ENCODE data around the gene GPC3.
"Not testable (repeated sequence)": the region's sequence is repeated elsewhere in the genome, so short reads cannot be mapped to it uniquely, and the experiment has no call there.

The GPC3 gene

GRCh38 chrX:133905305-133905704 is 80.1 kb downstream of the GPC3 start:
- in situ Hi-C loops (cut with HindIII; ENCODE audit: low sequenced_read_pairs) = no loop called here

DNA sequence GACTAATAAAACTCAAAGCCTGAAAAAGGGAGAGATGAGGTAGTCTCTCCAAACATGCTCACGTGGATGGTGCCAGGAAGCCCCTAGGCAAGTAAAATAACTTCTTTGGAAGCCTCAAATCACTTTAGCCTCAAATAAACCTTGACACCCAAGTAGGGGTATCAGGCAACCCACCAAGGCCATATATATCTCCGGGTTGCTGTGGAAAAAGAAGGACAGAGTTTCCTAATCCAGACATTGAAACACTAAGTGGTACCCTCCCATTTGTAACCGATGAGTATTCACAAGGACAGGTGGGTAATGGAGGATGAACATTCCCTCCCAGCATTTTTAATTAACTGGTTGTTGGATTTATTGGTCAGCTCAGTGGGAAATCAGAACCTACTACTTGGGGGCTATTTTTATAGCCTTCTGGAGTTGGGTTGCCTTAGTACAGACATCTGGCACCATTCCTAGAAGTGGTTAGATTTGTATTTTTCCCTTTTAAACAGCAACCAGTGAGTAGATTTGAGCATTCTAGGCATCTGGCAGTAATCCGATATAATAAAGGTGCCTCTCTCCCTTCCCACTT is 87.7 kb downstream of the GPC3 start:
- in situ Hi-C loops (cut with HindIII; ENCODE audit: low sequenced_read_pairs) = no loop called here

DNA sequence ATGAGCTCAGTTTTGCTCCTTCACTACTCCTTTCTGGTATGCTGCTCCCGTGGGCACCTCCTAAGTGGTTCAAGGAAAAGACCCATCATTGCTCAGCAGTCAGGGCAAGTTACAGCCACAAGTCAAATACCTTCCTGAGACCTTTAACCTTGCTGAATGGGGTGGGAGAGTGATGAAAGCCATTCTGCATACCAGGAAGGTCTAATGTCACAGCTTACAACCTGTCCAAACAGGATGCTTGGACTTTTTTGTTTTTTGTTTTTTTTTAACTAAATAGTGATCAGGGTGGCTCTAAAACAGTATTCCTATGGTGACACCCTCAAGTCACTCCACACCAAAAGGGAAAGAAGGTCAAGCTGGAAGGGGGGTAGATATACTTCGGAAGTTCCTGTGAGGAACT is 93.1 kb downstream of the GPC3 start:
- in situ Hi-C loops (cut with HindIII; ENCODE audit: low sequenced_read_pairs) = no loop called here

DNA sequence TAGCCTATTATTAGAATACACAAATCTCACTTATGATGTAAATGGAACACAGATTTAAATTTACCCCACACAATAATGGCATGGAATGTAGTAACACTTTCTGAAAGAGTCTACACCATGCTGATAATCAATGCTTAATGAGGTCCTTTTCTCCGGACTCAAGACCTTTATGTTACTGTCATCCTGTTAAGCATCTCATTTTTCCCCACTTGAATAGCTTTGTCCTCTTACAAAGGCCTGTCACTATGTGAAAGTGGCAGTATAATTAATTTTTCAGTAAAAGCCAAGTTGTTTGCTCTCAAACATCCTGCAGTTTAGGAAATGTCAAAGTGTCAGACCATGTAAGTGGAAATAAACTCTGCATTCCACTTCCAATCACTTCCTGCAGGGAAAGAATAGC is 96.4 kb downstream of the GPC3 start:
- in situ Hi-C loops (cut with HindIII; ENCODE audit: low sequenced_read_pairs) = no loop called here

DNA sequence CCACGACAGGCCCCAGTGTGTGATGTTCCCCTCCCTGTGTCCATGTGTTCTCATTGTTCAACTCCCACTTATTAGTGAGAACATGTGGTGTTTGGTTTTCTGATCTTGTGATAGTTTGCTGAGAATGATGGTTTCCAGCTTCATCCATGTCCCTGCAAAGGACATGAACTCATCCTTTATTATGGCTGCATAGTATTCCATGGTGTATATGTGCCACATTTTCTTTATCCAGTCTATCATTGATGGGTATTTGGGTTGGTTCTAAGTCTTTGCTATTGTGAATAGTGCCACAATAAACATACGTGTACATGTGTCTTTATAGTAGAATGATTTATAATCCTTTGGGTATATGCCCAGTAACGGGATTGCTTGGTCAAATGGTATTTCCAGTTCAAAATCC is 97.3 kb downstream of the GPC3 start:
- in situ Hi-C loops (cut with HindIII; ENCODE audit: low sequenced_read_pairs) = not testable (repeated sequence)

GRCh38 chrX:133884430-133885394 is 100.7 kb downstream of the GPC3 start:
- in situ Hi-C loops (cut with HindIII; ENCODE audit: low sequenced_read_pairs) = no loop called here

- in situ Hi-C loops (cut with HindIII; ENCODE audit: low sequenced_read_pairs) = no loop called here
Observed at GRCh38 chrX:133881893-133882292, 103.5 kb downstream of the GPC3 start.

GRCh38 chrX:133881007-133881406 is 104.4 kb downstream of the GPC3 start:
- in situ Hi-C loops (cut with HindIII; ENCODE audit: low sequenced_read_pairs) = no loop called here

GRCh38 chrX:133880032-133880443 is 105.4 kb downstream of the GPC3 start:
- in situ Hi-C loops (cut with HindIII; ENCODE audit: low sequenced_read_pairs) = no loop called here

GRCh38 chrX:133878710-133879109 is 106.7 kb downstream of the GPC3 start:
- in situ Hi-C loops (cut with HindIII; ENCODE audit: low sequenced_read_pairs) = no loop called here

- in situ Hi-C loops (cut with HindIII; ENCODE audit: low sequenced_read_pairs) = no loop called here
Observed at GRCh38 chrX:133876646-133877045, 108.7 kb downstream of the GPC3 start.

DNA sequence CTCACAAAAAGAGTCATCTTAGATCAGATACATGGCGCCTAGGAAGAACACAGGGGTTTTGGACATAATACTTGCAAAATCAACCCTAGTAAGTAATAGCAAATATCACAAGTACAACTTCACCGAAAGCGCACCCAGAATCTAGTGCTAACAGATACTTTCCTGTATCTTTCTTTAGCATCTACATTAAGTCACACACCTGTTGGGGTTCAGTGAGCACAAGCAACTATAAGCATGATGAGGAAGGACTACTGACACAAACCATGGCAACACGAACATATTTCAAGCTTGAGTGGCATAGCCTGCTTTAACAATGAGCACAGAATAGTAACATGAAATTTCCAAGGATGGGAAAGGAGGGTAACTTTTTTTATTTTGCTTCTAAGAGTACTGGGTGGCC is 116.1 kb downstream of the GPC3 start:
- in situ Hi-C loops (cut with HindIII; ENCODE audit: low sequenced_read_pairs) = loop anchor here (25.0 kb wide), 1 partner anchor 93 kb away; no protein-coding TSS in a partner anchor

GRCh38 chrX:133868682-133869081 is 116.7 kb downstream of the GPC3 start:
- in situ Hi-C loops (cut with HindIII; ENCODE audit: low sequenced_read_pairs) = loop anchor here (25.0 kb wide), 1 partner anchor 94 kb away; no protein-coding TSS in a partner anchor

DNA sequence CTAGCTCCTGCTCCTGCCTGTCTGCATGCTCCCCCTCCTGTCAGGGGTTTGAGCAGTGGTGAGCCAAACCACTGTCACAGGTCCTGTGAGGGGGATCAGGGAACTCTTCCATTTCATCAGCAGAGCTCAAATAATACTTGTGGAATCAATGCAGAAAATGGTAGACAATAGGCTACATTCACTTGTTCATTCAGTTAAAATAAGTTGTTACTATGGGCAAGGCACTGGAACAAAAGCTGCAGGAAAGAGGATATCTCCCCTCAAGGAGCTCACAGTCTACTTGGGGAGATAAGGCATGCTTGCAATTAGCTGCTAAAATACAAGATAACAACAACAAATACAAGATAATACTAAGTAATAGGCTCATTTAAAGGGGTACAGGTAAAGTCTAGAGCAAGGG is 117.1 kb downstream of the GPC3 start:
- in situ Hi-C loops (cut with HindIII; ENCODE audit: low sequenced_read_pairs) = loop anchor here (25.0 kb wide), 1 partner anchor 94 kb away; no protein-coding TSS in a partner anchor

DNA sequence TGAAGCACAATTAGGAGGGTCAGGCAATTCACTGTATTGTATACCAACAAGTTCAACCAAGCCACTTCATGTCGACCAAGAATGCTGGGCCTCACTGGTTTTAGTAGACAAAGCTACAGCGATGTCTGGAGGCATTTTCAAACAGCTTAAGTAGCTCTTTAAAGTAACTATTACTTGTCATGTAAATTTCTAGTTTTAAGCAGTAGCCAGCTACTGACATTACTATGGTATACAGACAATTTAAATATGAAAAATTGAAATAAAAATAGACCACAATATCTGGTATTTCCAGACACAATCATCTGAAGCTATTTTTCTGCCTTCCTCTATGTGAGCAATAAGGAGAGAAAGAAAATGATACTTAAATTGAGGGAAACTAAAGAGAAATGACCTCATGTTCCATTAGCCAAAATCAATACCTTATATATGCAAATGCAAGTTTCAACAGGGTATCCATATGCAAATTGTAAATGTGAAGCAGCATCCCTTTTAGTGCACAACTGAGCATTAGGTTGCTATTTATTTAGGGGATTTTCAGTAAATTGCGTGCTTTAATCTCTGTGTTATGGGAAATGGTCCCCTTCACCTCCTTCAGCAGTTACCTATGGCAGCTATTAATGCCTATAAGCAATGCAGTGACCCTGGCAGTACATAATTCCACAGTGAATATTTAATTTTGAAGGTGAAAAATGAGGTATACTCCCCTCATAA is 119.5 kb downstream of the GPC3 start:
- in situ Hi-C loops (cut with HindIII; ENCODE audit: low sequenced_read_pairs) = loop anchor here (25.0 kb wide), 1 partner anchor 96 kb away; no protein-coding TSS in a partner anchor

DNA sequence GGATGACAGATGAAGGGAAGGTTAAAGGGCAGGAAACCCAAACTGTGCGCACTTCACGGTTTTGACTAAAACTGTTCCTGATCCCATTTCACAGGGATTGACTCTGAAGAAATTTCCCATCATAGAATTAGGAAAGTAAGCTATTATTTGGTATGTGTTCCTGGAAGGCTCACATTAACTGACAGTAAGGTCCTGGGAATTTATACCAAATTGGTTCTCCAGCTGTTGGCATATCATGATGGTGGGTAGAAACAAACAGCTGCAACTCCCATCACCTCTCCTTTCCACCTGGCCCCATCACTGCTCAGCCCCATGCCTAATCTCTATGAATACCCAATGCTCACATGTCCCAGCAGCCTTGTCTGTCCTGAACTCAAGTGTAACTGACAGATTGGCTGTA is 121.2 kb downstream of the GPC3 start:
- in situ Hi-C loops (cut with HindIII; ENCODE audit: low sequenced_read_pairs) = loop anchor here (25.0 kb wide), 1 partner anchor 98 kb away; no protein-coding TSS in a partner anchor

GRCh38 chrX:133859860-133860259 is 125.5 kb downstream of the GPC3 start:
- in situ Hi-C loops (cut with HindIII; ENCODE audit: low sequenced_read_pairs) = loop anchor here (25.0 kb wide), 1 partner anchor 102 kb away; no protein-coding TSS in a partner anchor

DNA sequence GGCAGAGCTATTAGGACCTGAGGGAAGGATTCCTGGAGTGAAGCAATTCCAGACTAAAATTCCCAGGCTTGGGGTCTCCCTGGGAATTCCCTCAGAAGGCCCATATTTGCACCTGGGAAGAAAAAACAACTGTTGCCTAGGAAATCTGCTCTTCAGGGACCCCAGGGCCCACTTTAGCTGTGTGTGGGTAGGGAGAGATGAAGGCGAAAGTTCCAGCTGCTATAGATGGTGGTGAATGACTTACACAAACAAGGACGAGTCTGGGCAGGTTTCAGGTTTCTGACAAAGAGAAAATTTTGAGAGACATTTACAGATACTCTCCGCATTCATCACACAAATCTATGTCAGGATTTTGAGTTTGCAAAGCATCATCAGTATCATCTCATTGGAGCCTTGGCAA is 126.1 kb downstream of the GPC3 start:
- in situ Hi-C loops (cut with HindIII; ENCODE audit: low sequenced_read_pairs) = loop anchor here (25.0 kb wide), 1 partner anchor 103 kb away; no protein-coding TSS in a partner anchor

GRCh38 chrX:133857640-133858269 is 127.6 kb downstream of the GPC3 start:
- in situ Hi-C loops (cut with HindIII; ENCODE audit: low sequenced_read_pairs) = loop anchor here (25.0 kb wide), 1 partner anchor 105 kb away; no protein-coding TSS in a partner anchor

DNA sequence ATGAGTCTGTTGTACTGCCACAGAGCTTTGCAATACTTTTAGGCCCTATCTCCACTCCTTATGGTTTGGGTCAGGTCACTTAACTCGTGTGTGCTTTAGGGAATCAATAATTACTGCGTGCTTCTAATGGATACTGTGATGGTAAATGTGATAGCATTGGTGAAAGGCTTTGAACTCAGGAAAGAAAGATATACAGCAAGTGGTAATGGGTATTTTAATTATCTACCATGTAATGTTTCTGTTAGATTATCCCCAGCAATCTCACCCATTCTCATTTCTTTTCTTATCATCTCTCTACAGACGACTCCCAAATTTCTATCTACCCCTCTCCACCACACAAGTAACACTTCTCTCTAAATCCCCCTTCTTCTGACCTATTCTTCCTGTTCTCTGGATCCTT is 128.6 kb downstream of the GPC3 start:
- in situ Hi-C loops (cut with HindIII; ENCODE audit: low sequenced_read_pairs) = loop anchor here (25.0 kb wide), 1 partner anchor 105 kb away; no protein-coding TSS in a partner anchor

All from endothelial cell of hepatic sinusoid (primary cell).